ENCODE data around the gene VTA1. TPM values are rescaled to one million over a fixed set of nuclear protein-coding genes. Genes with fewer than 3 reads are reported as not detected.
"Not testable (repeated sequence)": the region's sequence is repeated elsewhere in the genome, so short reads cannot be mapped to it uniquely, and the experiment has no call there.

VTA1 gene
- total and polyA plus RNA-seq, 2 of the 8 experiments (the other 6 are each of a cell fraction or from before 2014, with no cell fraction given) = 63.6 to 67.0 TPM

- TF ChIP-seq PHF8 (conservative IDR thresholded peaks at IDR 0.05; ENCODE audit: low read depth, low read length) (peak; percentile 81), POU5F1 (IDR thresholded peaks at IDR 0.05; ENCODE audit: low read depth, low read length) (no peak), NANOG (IDR thresholded peaks at IDR 0.05; ENCODE audit: insufficient read depth, low read depth, low read length, poor library complexity, severe bottlenecking) (no peak), MAFK (IDR thresholded peaks at IDR 0.05; ENCODE audit: low read depth, low read length) (no peak), MAX (IDR thresholded peaks at IDR 0.05) (peak; percentile 91), SP2 (IDR thresholded peaks at IDR 0.05; ENCODE audit: low read length) (no peak), FOSL1 (IDR thresholded peaks at IDR 0.05; ENCODE audit: insufficient read depth, low read depth, low read length) (no peak), CTBP2 (IDR thresholded peaks at IDR 0.05; ENCODE audit: borderline replicate concordance, insufficient read depth, insufficient read length, low read length) (peak; percentile 53), CBX8 (IDR thresholded peaks at IDR 0.05; ENCODE audit: borderline replicate concordance, low read depth, low read length) (no peak), RAD21 (IDR thresholded peaks at IDR 0.05 in 1 of 2, conservative IDR thresholded peaks at IDR 0.05 in 1 of 2; ENCODE audit: low read depth in 2 of 2, low read length in 2 of 2) (peak; percentile 84 to 87)
These were observed at the start of gene VTA1, which contains the start of gene NMBR (continued) for GRCh38 chr6:142146828-142147662.

GRCh38 chr6:142104820-142105219 is 42.2 kb upstream of the VTA1 start:
- H3K56ac ChIP-seq (replicated peaks; ENCODE audit: insufficient read length, low read depth, low read length); H4K20me1 ChIP-seq (replicated peaks in 1 of 2; ENCODE audit: control insufficient read depth in 1 of 2, insufficient read depth in 2 of 2, low read length in 2 of 2); H2AK5ac ChIP-seq (ENCODE audit: low read depth, low read length); H2BK5ac ChIP-seq (ENCODE audit: low read depth, low read length); H3K79me1 ChIP-seq (ENCODE audit: low read depth, low read length); H3K23me2 ChIP-seq (ENCODE audit: low read depth, low read length); H2BK120ac ChIP-seq (replicated peaks; ENCODE audit: low read depth, low read length); H3K4me1 ChIP-seq (replicated peaks in 1 of 4; ENCODE audit: control insufficient read depth in 3 of 4, insufficient read depth in 4 of 4, low read length in 3 of 4); H3K36me3 ChIP-seq (ENCODE audit: control insufficient read depth in 2 of 4, insufficient read depth in 4 of 4, low read length in 3 of 4); H3K4me3 ChIP-seq (ENCODE audit: extremely low read depth in 1 of 4, insufficient read depth in 2 of 4, low read depth in 3 of 4, low read length in 4 of 4); CTCF ChIA-PET (ENCODE audit: partially characterized antibody); H3K79me2 ChIP-seq (ENCODE audit: control insufficient read depth in 1 of 2, insufficient read depth in 2 of 2, low read length in 2 of 2); H2BK20ac ChIP-seq (ENCODE audit: low read length); H2BK15ac ChIP-seq (ENCODE audit: low read length); H3K9ac ChIP-seq (replicated peaks in 1 of 4; ENCODE audit: extremely low read depth in 1 of 4, low read depth in 3 of 4, low read length in 3 of 4); H3K14ac ChIP-seq (ENCODE audit: insufficient read length); H4K91ac ChIP-seq (replicated peaks; ENCODE audit: insufficient read length, low read length); H3K18ac ChIP-seq (ENCODE audit: extremely low read depth, low read length); POLR2A ChIA-PET (ENCODE audit: partially characterized antibody); H4K5ac ChIP-seq (ENCODE audit: insufficient read length, low read depth, low read length); H3K27me3 ChIP-seq (replicated peaks in 1 of 4; ENCODE audit: control insufficient read depth in 3 of 4, extremely low read depth in 1 of 4, insufficient read depth in 3 of 4, low read length in 3 of 4); FAIRE-seq; H3K27ac ChIP-seq (ENCODE audit: low read depth, low read length); H3K4ac ChIP-seq (replicated peaks; ENCODE audit: insufficient read length, low read depth, low read length); DNase-seq (ENCODE audit: low read depth in 1 of 2, low spot score in 2 of 2); H2AFZ ChIP-seq (ENCODE audit: low read length); H3K9me3 ChIP-seq (ENCODE audit: insufficient read depth in 2 of 2, low read depth in 1 of 2, low read length in 1 of 2); H4K8ac ChIP-seq (ENCODE audit: extremely low read depth, insufficient read depth, low read length); H3K23ac ChIP-seq (ENCODE audit: insufficient read length); H2BK12ac ChIP-seq (ENCODE audit: low read depth, low read length); H3K4me2 ChIP-seq (ENCODE audit: insufficient read depth in 1 of 2, low read depth in 2 of 2, low read length in 2 of 2): not testable (repeated sequence)
- 94% methylated on average over 5 of the region's 5 CpGs; no CpG with 5 or more reads in 1 of the 2 experiments for WGBS, 2 experiments (ENCODE audit: extremely low coverage in 1 of 2, insufficient coverage in 1 of 2, insufficient read length in 1 of 2, insufficient replicate concordance in 2 of 2, low coverage in 1 of 2, low lambda C conversion rate in 2 of 2, missing lambda C conversion rate in 1 of 2)

Data from H1 (cell line).